GM12873 (cell line): Measurements from ENCODE around the gene GRB10.

Source experiments
- CTCF ChIP-seq: IDR thresholded peaks from 2 replicates; pipeline ENCODE4 v1.5.1; 2012; ENCODE audit warnings: low read depth, mild to moderate bottlenecking, moderate library complexity, low read length, control low read depth; ENCODE audit not compliant: insufficient read depth; ENCODE audit errors: missing control alignments

GRB10 gene

GRCh38 chr7:50650057-50650664 is 132.5 kb downstream of the GRB10 start:
- TF ChIP-seq CTCF, result no peak

- TF ChIP-seq CTCF, result no peak
These were observed 133.3 kb downstream of the GRB10 start for GRCh38 chr7:50649259-50649885.

DNA sequence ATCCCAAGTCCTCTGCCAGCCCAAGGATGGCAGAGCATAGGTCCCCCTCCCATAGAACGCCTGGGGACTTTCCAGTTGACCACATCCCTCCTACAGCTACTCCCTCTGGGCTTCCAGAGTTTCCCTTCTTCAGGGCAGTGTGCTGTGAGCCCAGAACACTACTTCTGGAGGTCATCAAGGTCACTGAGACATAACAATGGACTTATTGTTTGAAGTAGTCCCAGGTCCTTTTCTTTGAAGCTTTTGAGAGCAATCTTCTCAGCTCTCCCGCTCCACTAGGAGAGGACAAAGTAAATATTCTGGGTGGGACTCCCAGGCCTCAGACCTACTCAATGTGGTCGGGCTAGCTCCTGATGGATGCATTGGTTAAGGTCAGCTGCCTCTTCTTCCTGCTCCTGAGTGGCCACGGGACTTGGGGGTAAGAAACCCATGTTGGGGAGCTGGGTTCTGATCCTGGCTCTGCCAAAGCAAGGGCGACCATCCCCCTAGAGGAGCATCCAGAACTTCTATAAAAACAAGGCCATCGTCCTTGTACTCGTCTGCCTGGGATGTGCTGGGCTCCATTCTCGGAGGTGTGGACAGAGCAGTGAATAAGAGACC is 134.0 kb downstream of the GRB10 start:
- no peak for TF ChIP-seq CTCF

DNA sequence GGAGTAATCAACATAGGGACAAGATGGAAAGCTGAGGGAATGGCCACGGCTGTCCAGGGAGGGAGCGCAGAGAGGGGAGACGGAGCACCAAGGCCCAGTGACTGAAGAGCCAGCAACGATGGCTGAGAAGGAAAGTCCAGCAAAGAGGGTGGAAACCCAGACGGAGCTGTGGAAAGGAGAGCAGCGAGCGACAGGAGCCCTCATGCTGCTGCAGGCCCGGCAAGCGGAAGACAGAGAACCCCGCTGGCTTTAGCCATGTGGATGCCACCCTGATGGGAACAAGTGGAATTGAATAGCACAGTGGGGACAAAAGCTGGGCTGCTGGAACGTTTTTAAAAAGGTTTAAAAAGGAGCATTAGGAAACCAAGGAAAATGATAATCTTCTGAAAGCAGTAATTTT is 134.6 kb downstream of the GRB10 start:
- TF ChIP-seq CTCF, result no peak

DNA sequence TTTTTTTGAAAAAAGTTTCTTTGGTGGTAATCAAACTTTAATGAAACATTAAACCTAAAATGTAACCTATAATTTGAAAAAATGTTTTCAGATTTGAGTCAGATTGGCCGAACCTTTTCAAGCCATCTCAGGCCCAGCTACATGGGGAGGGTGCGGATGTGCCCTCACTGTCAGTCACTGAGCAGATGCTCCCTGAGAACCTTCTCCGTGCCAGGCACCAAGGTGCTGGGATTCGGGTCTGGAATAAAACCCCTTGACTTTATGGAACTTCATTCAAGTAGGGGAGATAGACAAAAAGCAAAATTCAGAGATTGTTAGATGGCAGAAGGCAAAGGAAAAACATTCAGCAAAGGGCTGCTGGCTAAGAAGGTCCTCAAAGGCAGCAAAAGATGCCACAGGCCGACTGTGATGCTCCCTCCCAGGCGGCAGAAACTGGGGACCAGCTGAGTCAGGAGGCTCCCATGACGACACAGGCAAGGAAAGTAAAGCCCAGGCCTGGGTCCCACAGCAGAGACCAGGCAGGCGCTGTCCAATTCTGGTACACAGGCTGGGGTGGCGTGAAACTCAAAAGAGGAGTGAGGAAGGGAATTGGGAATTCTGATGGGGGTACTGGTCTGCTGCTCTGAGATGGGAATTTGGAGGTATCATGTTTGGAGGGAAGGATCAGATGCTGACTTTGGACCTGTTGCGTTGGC is 135.3 kb downstream of the GRB10 start:
- TF ChIP-seq CTCF, result no peak

GRCh38 chr7:50646069-50646468 is 136.6 kb downstream of the GRB10 start:
- no peak for TF ChIP-seq CTCF

DNA sequence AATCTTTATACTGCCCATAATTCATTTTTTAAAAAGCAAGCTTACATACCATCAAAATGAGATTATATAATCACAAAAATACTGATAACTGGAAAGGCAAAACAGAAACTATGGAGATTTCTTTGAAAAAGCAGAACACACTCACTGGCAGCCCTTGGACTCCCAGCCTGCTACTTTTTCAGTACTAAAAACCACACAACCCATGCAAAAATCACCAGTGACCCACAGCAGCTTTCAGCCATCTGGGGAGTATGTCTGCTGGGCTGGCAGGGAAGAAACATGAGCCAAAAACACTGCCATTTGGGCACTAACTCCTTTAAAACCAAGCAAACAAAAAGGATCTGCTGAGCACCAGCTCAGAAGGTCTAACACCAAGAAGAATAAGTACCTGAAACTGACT is 137.5 kb downstream of the GRB10 start:
- no peak for TF ChIP-seq CTCF
